ENCODE measurements around the gene POGZ. TPM values are rescaled to one million over a fixed set of nuclear protein-coding genes. Genes with fewer than 3 reads are reported as not detected.
A peak's percentile ranks its signal among the peaks of the same experiment; 100 is the strongest.

POGZ gene
- polyA plus RNA-seq, 2 of the 4 experiments (the other 2 are of a cell fraction) = 20.8 to 44.1 TPM

GRCh38 chr1:151386002-151386401 is 73.3 kb downstream of the POGZ start:
- POLR2A ChIA-PET = no interaction called here
- DNase-seq (ENCODE audit: low read depth in 1 of 2, low spot score in 1 of 2) = no peak
- CTCF ChIA-PET = interaction anchor here (2.4 kb wide), 1 partner anchor 45 kb away, joined by 11 read pairs; no protein-coding TSS in a partner anchor
- TF ChIP-seq CBX8 (IDR thresholded peaks at IDR 0.05) (no peak), ZFP36 (IDR thresholded peaks at IDR 0.05; ENCODE audit: borderline replicate concordance, partially characterized antibody) (no peak), TFCP2L1 (CRISPR knock-in tag; IDR thresholded peaks at IDR 0.05) (no peak), HEYL (CRISPR knock-in tag; IDR thresholded peaks at IDR 0.05) (no peak), RAD21 (conservative IDR thresholded peaks at IDR 0.05 in 1 of 2, IDR thresholded peaks at IDR 0.05 in 1 of 2) (no peak), POLR2A (IDR thresholded peaks at IDR 0.05; ENCODE audit: low read length) (no peak), RARB (CRISPR knock-in tag; IDR thresholded peaks at IDR 0.05) (no peak), NR3C1 (IDR thresholded peaks at IDR 0.05) (no peak)
- FAIRE-seq = no peak
- ATAC-seq = no peak
- Histone ChIP-seq H3K4me2 (no peak overlapping the region), H3K4me3 (no peak overlapping the region), H3K4me1 (no peaks in the 10 kb centered on the region), H3K9me3 (no peaks in the 10 kb centered on the region), H3K27ac (no peak overlapping the region)
- WGBS (ENCODE audit: missing lambda C conversion rate) = 58% methylated on average over 2 of the region's 2 CpGs

GRCh38 chr1:151384584-151384983 is 74.7 kb downstream of the POGZ start:
- no peak overlapping the region for H3K4me3 ChIP-seq
- ATAC-seq (peak in 1 of 2 experiments; percentile 64; a peak in 3 of 6 replicates), FAIRE-seq (no peak), DNase-seq (ENCODE audit: low read depth in 1 of 2, low spot score in 1 of 2) (no peak)
- no peak overlapping the region for H3K4me2 ChIP-seq
- ChIA-PET CTCF (interaction anchor here (0.8 to 2.4 kb wide), 5 partner anchors 9 to 84 kb away, joined by 3 to 11 read pairs (median 7); no protein-coding TSS in a partner anchor), POLR2A (no interaction called here)
- WGBS (ENCODE audit: missing lambda C conversion rate) = 40% methylated on average over 3 of the region's 3 CpGs
- no peaks in the 10 kb centered on the region for H3K4me1 ChIP-seq
- no peaks in the 10 kb centered on the region for H3K9me3 ChIP-seq
- H3K27ac ChIP-seq = no peak overlapping the region
- TF ChIP-seq JUNB (IDR thresholded peaks at IDR 0.05) (no peak), TFCP2L1 (CRISPR knock-in tag; IDR thresholded peaks at IDR 0.05) (no peak)

- TF ChIP-seq ELK1 (IDR thresholded peaks at IDR 0.05; ENCODE audit: low read depth, low read length) (no peak), JUNB (IDR thresholded peaks at IDR 0.05) (no peak)
- POLR2A ChIA-PET = no interaction called here
These were observed 82.0 kb downstream of the POGZ start for GRCh38 chr1:151377150-151377884.

GRCh38 chr1:151373196-151373595 is 86.1 kb downstream of the POGZ start:
- Histone ChIP-seq H3K4me3 (no peak overlapping the region), H3K4me1 (peaks cover 37% of the 10 kb centered on the region), H3K4me2 (peak overlapping the region; percentile 88; the same call in 2 of the 3 replicates), H3K27ac (0 out of 6 replicates have a peak overlapping the region, but pooled peaks of 1 of the 2 experiments have one; percentile 78), H3K9me3 (no peaks in the 10 kb centered on the region)
- FAIRE-seq (no peak), DNase-seq (ENCODE audit: low read depth in 1 of 2, low spot score in 1 of 2) (no peak), ATAC-seq (no peak)
- ChIA-PET POLR2A (no interaction called here), CTCF (interaction anchor here (1.3 to 1.8 kb wide), 4 partner anchors 23 to 463 kb away, joined by 3 to 10 read pairs (median 4); no protein-coding TSS in a partner anchor)
- WGBS (ENCODE audit: missing lambda C conversion rate) = 92% methylated on average over 14 of the region's 14 CpGs
- TF ChIP-seq HES2 (IDR thresholded peaks at IDR 0.05) (no peak), NPAS2 (CRISPR knock-in tag; IDR thresholded peaks at IDR 0.05; ENCODE audit: borderline replicate concordance) (no peak), RAD21 (conservative IDR thresholded peaks at IDR 0.05 in 1 of 2, IDR thresholded peaks at IDR 0.05 in 1 of 2) (no peak), HOXA7 (CRISPR knock-in tag; IDR thresholded peaks at IDR 0.05) (no peak), CEBPB (IDR thresholded peaks at IDR 0.05) (no peak), KDM1A (IDR thresholded peaks at IDR 0.05; ENCODE audit: low read depth) (no peak), CBX2 (IDR thresholded peaks at IDR 0.05; ENCODE audit: borderline replicate concordance, low read depth) (no peak), NR3C1 (IDR thresholded peaks at IDR 0.05) (no peak), GATA3 (IDR thresholded peaks at IDR 0.05; ENCODE audit: borderline replicate concordance) (no peak)

More at GRCh38 chr1:151377150-151377884, 82.0 kb downstream of the POGZ start:
- Histone ChIP-seq H3K27ac (no peak overlapping the region), H3K4me3 (no peak overlapping the region), H3K4me1 (peaks cover 13% of the 10 kb centered on the region), H3K9me3 (no peaks in the 10 kb centered on the region), H3K4me2 (no peak overlapping the region)
- WGBS (ENCODE audit: missing lambda C conversion rate) = 44% methylated on average over 3 of the region's 3 CpGs
- no peak for ATAC-seq
- CTCF ChIA-PET = interaction anchor here (1.1 to 1.5 kb wide), 3 partner anchors 10 to 37 kb away, joined by 3 read pairs; no protein-coding TSS in a partner anchor
- no peak for DNase-seq (ENCODE audit: low read depth in 1 of 2, low spot score in 1 of 2)
- no peak for FAIRE-seq
